A673 (cell line): ENCODE results near the gene SMAD6. TPM values are rescaled to one million over a fixed set of nuclear protein-coding genes. Genes with fewer than 3 reads are reported as not detected.

Experiments used
- BruUV-seq: library from RNA; stranded (reverse); fragments of 400-500 nt; replicated peaks from 2 replicates; lab custom pipeline; 2021; lab: Mats Ljungman, UMichigan
- CTCF ChIA-PET: fragments of 300-600 bp; sonication (Branson Sonifier 250); formaldehyde crosslinking; loops from one replicate; lab custom pipeline; 2022; ENCODE audit warnings: antibody characterized with exemption; lab: Charles Lee
- POLR2A ChIA-PET: fragments of 300-600 bp; sonication (Branson Sonifier 250); formaldehyde crosslinking; loops from one replicate; lab custom pipeline; 2022; ENCODE audit warnings: antibody characterized with exemption; ENCODE audit not compliant: low non-redundant PET; lab: Charles Lee
- DNase-seq: peaks from one replicate; pipeline ENCODE4 v3.0.0-alpha.2; 2015; ENCODE audit warnings: low spot score
- H3K27ac ChIP-seq: fragments of 200-600 bp; sonication (generic); 2 replicates; pipeline ENCODE4 v1.5.1; 2016; ENCODE audit warnings: mixed run types, low read depth, mild to moderate bottlenecking, mixed read lengths, antibody characterized with exemption, low read length; ENCODE audit not compliant: poor library complexity, severe bottlenecking
- H3K27me3 ChIP-seq: fragments of 200-600 bp; sonication (generic); replicated peaks from 2 replicates; pipeline ENCODE4 v1.6.1; 2017; ENCODE audit warnings: mixed run types, low read depth, mild to moderate bottlenecking, mixed read lengths, antibody characterized with exemption, low read length; ENCODE audit not compliant: insufficient read depth, poor library complexity
- H3K36me3 ChIP-seq: fragments of 200-600 bp; sonication (generic); 2 replicates; pipeline ENCODE4 v1.6.1; 2016; ENCODE audit warnings: mixed run types, mild to moderate bottlenecking, mixed read lengths, antibody characterized with exemption, low read length; ENCODE audit not compliant: insufficient read depth, poor library complexity, severe bottlenecking
- H3K4me1 ChIP-seq: fragments of 200-600 bp; sonication (generic); 2 replicates; pipeline ENCODE4 v1.6.1; 2017; ENCODE audit warnings: mixed run types, mild to moderate bottlenecking, mixed read lengths, antibody characterized with exemption, low read length; ENCODE audit not compliant: insufficient read depth, poor library complexity, severe bottlenecking
- H3K4me3 ChIP-seq: fragments of 200-600 bp; sonication (generic); 2 replicates; pipeline ENCODE4 v1.5.1; 2016; ENCODE audit warnings: low read depth, mixed run types, mild to moderate bottlenecking, mixed read lengths, low read length; ENCODE audit not compliant: poor library complexity, severe bottlenecking
- H3K9me3 ChIP-seq: fragments of 200-600 bp; sonication (generic); 2 replicates; pipeline ENCODE4 v1.6.1; 2016; ENCODE audit warnings: mixed run types, low read depth, mild to moderate bottlenecking, mixed read lengths, antibody characterized with exemption, low read length; ENCODE audit not compliant: poor library complexity, severe bottlenecking
- CTCF ChIP-seq: fragments of 300-800, 200-600 bp; sonication (generic); conservative IDR thresholded peaks from 2 replicates; pipeline ENCODE4 v1.5.1; 2017; ENCODE audit warnings: low read depth, mild to moderate bottlenecking, antibody characterized with exemption, low read length, moderate library complexity, mixed read lengths
- EZH2 ChIP-seq: fragments of 200-600 bp; sonication (generic); IDR thresholded peaks from 2 replicates; pipeline ENCODE4 v1.6.1; 2017; ENCODE audit warnings: borderline replicate concordance, low read depth, mild to moderate bottlenecking, mixed read lengths, antibody characterized with exemption, low read length; ENCODE audit not compliant: poor library complexity, severe bottlenecking
- intact Hi-C: fragments of 100-400 bp; cut with micrococcal nuclease; formaldehyde crosslinking; loops from one replicate; pipeline ENCODE4 v1.10.0; 2022; ENCODE audit not compliant: unreplicated experiment
- total RNA-seq: library from RNA; stranded (reverse); gene quantifications from 2 replicates; pipeline ENCODE4 v1.2.3, GENCODE V29; 2021

SMAD6 gene
- total RNA-seq, 1 experiment from 2014 or later: 63.9 TPM

GRCh38 chr15:66764072-66764786 is 62.2 kb downstream of the SMAD6 start:
- peak; percentile 58 for DNase-seq
- intact Hi-C loops: no loop called here
- Histone ChIP-seq H3K36me3 (no peaks in the 10 kb centered on the region), H3K27ac (peak overlapping the region; percentile 71), H3K4me3 (no peak overlapping the region), H3K4me1 (peaks cover 75% of the 10 kb centered on the region), H3K27me3 (no peaks in the 10 kb centered on the region), H3K9me3 (no peaks in the 10 kb centered on the region)
- TF ChIP-seq EZH2 (no peak), CTCF (no peak)
- BruUV-seq: no TSS peak
- ChIA-PET CTCF (interaction anchor here (0.8 kb wide), 1 partner anchor 87 kb away, joined by 3 read pairs; no protein-coding TSS in a partner anchor), POLR2A (no interaction called here)

GRCh38 chr15:66765478-66766281 is 63.6 kb downstream of the SMAD6 start:
- ChIA-PET POLR2A (no interaction called here), CTCF (interaction anchor here (0.8 kb wide), 1 partner anchor 92 kb away, joined by 4 read pairs; no protein-coding TSS in a partner anchor)
- peak; percentile 97 for DNase-seq
- Histone ChIP-seq H3K36me3 (no peaks in the 10 kb centered on the region), H3K27ac (peak overlapping the region; percentile 67), H3K9me3 (no peaks in the 10 kb centered on the region), H3K4me1 (peaks cover 77% of the 10 kb centered on the region), H3K27me3 (no peaks in the 10 kb centered on the region), H3K4me3 (no peak overlapping the region)
- TF ChIP-seq CTCF (no peak), EZH2 (no peak)
- BruUV-seq: no TSS peak
- intact Hi-C loops: loop anchor here (2.0 to 5.0 kb wide), 2 partner anchors 48 to 63 kb away; partner anchors contain the start of gene SMAD6

GRCh38 chr15:66766282-66767230 is 64.5 kb downstream of the SMAD6 start:
- Histone ChIP-seq H3K4me3 (no peak overlapping the region), H3K9me3 (no peaks in the 10 kb centered on the region), H3K4me1 (peaks cover 74% of the 10 kb centered on the region), H3K27ac (peak overlapping the region; percentile 67), H3K27me3 (no peaks in the 10 kb centered on the region), H3K36me3 (no peaks in the 10 kb centered on the region)
- CTCF ChIA-PET: no interaction called here
- no TSS peak for BruUV-seq
- no peak for DNase-seq
- intact Hi-C loops: loop anchor here (2.0 to 5.0 kb wide), 2 partner anchors 49 to 64 kb away; partner anchors contain the start of gene SMAD6
- no peak for TF ChIP-seq EZH2
- no peak for TF ChIP-seq CTCF
- POLR2A ChIA-PET: no interaction called here
